ENCODE measurements around the gene LEPROT. TPM values are rescaled to one million over a fixed set of nuclear protein-coding genes. Genes with fewer than 3 reads are reported as not detected.

The LEPROT gene
- total and polyA plus RNA-seq, 7 experiments from 2014 or later = 11.8 to 26.3 (median 24.1) TPM

- no peaks in the 10 kb centered on the region for H3K27me3 ChIP-seq (ENCODE audit: control insufficient read depth in 2 of 2, insufficient read depth in 2 of 2, low read length in 2 of 2)
- H3K9me3 Mint-ChIP-seq = peaks cover 0 to 3% (median 0%) of the 10 kb centered on the region in 11 donors
- no peak overlapping the region for H3K4me3 Mint-ChIP-seq
- no peak overlapping the region for H3K4me3 ChIP-seq (ENCODE audit: low read length)
- H3K27ac ChIP-seq (ENCODE audit: low read depth, low read length) = no peak overlapping the region
- H3K27me3 Mint-ChIP-seq = peaks cover 0 to 5% (median 0%) of the 10 kb centered on the region in 5 donors
- ATAC-seq = no peak
- H3K9me3 ChIP-seq (ENCODE audit: control insufficient read depth in 2 of 3, low read length in 3 of 3) = no peaks in the 10 kb centered on the region
- intact Hi-C loops (cut with micrococcal nuclease) = no loop called here
- no peak for DNase-seq
- CTCF ChIA-PET = no interaction called here
- no peaks in the 10 kb centered on the region for H3K36me3 ChIP-seq (ENCODE audit: control insufficient read depth in 2 of 3, insufficient read depth in 3 of 3, low read length in 3 of 3)
- no peak overlapping the region for H3K27ac Mint-ChIP-seq
- POLR2A ChIA-PET = no interaction called here
- H3K4me1 Mint-ChIP-seq = peaks cover 0 to 4% (median 0%) of the 10 kb centered on the region in 7 donors
- peaks cover 0 to 4% (median 0%) of the 10 kb centered on the region in 5 donors for H3K36me3 Mint-ChIP-seq
- no peaks in the 10 kb centered on the region for H3K4me1 ChIP-seq (ENCODE audit: control insufficient read depth in 2 of 2, insufficient read depth in 2 of 2, low read length in 2 of 2)
Measured at GRCh38 chr1:65483993-65484754, 63.7 kb downstream of the LEPROT start.

Other genes with a start within 250 kb of the LEPROT start
- gene DNAJC6, start 111.1 kb upstream of the LEPROT start, total RNA-seq = 1 to 10 TPM; 1.4 to 7.0 (median 4.3) TPM
- gene DNAJC6, start 111.1 kb upstream of the LEPROT start, polyA plus RNA-seq = under 1 TPM; 0.22 to 0.28 TPM
- 1 to 10 TPM; 1.2 to 3.0 (median 1.8) TPM for gene LEPR, start within 50 bp of the LEPROT start, total RNA-seq
- gene LEPR, start within 50 bp of the LEPROT start, polyA plus RNA-seq = 1 to 10 TPM; 2.0 TPM